ENCODE measurements around the gene PRSS2. TPM values are rescaled to one million over a fixed set of nuclear protein-coding genes. Genes with fewer than 3 reads are reported as not detected.
"Not testable (repeated sequence)": the region's sequence is repeated elsewhere in the genome, so short reads cannot be mapped to it uniquely, and the experiment has no call there.

PRSS2 gene
- total RNA-seq, 3 donors from 2014 or later: not detected

- ATAC-seq (no peak), DNase-seq (no peak)
- no peak overlapping the region for H3K4me3 ChIP-seq
- TF ChIP-seq, protein P1, sequence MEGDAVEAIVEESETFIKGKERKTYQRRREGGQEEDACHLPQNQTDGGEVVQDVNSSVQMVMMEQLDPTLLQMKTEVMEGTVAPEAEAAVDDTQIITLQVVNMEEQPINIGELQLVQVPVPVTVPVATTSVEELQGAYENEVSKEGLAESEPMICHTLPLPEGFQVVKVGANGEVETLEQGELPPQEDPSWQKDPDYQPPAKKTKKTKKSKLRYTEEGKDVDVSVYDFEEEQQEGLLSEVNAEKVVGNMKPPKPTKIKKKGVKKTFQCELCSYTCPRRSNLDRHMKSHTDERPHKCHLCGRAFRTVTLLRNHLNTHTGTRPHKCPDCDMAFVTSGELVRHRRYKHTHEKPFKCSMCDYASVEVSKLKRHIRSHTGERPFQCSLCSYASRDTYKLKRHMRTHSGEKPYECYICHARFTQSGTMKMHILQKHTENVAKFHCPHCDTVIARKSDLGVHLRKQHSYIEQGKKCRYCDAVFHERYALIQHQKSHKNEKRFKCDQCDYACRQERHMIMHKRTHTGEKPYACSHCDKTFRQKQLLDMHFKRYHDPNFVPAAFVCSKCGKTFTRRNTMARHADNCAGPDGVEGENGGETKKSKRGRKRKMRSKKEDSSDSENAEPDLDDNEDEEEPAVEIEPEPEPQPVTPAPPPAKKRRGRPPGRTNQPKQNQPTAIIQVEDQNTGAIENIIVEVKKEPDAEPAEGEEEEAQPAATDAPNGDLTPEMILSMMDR (IDR thresholded peaks at IDR 0.05): no peak
- no peaks in the 10 kb centered on the region for H3K9me3 ChIP-seq
- intact Hi-C loops (cut with DNase I, micrococcal nuclease): no loop called here
- H3K4me1 ChIP-seq (ENCODE audit: low read depth): no peaks in the 10 kb centered on the region
- H3K36me3 ChIP-seq (ENCODE audit: low read depth): no peaks in the 10 kb centered on the region
Observed at GRCh38 chr7:142740786-142741185, 30.0 kb upstream of the PRSS2 start.

DNA sequence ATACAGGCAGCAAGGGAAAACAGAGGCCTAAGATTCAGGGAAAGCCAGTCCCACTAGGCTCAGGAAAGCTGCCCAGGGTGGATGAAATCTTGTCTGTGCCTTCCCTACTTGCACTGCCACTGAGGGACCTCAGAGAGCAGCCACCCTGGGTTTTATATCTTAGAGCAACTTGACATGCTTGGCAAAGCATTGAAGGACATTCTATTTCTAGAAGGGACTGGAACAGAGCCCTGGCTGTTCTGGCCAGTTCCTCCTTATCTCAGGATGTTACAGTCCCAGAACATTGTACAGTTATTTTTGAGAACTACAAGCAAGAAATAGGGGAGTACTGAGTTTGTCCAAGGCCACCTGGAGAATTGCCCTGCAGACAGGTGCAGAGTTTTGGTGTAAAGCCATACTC lies 28.8 kb upstream of the PRSS2 start:
- H3K4me3 ChIP-seq; H3K9me3 ChIP-seq; ATAC-seq; DNase-seq; H3K36me3 ChIP-seq (ENCODE audit: low read depth); H3K4me1 ChIP-seq (ENCODE audit: low read depth); intact Hi-C loops (cut with DNase I, micrococcal nuclease): not testable (repeated sequence)

DNA sequence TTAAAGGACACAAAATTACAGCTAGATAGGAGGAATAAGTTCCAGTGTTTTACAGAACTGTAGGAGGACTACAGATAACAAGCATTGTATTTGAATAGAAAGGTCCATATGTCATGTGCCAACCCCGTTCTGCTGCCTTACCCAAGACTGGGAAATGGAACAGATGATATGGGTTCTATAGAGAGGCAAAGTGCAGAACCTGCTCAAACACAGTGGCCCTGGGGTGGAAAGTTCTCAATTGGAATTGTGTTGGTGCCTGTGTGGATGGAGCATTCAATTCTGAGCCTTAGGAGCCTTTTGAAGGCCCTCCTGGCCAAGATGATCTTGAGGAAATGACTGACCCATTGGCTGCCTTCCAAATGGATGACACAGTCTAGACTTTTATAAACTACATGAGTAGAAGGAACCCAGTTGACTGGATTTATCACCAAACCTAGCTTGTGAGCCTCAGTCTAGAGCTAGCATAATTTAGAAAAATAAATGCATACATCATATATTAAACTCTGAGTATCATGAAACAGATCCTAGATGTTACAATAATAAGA lies 25.6 kb upstream of the PRSS2 start:
- DNase-seq (no peak), ATAC-seq (no peak)
- Histone ChIP-seq H3K4me1 (ENCODE audit: low read depth) (no peaks in the 10 kb centered on the region), H3K9me3 (no peaks in the 10 kb centered on the region), H3K36me3 (ENCODE audit: low read depth) (no peaks in the 10 kb centered on the region), H3K4me3 (no peak overlapping the region)
- TF ChIP-seq, protein P1 (IDR thresholded peaks at IDR 0.05): no peak
- intact Hi-C loops (cut with DNase I, micrococcal nuclease): no loop called here

GRCh38 chr7:142745745-142746144 lies 25.0 kb upstream of the PRSS2 start:
- H3K36me3 ChIP-seq (ENCODE audit: low read depth): no peaks in the 10 kb centered on the region
- no peak for DNase-seq
- TF ChIP-seq, protein P1 (IDR thresholded peaks at IDR 0.05): no peak
- no peaks in the 10 kb centered on the region for H3K4me1 ChIP-seq (ENCODE audit: low read depth)
- no peak for ATAC-seq
- no peak overlapping the region for H3K4me3 ChIP-seq
- intact Hi-C loops (cut with DNase I, micrococcal nuclease): no loop called here
- no peaks in the 10 kb centered on the region for H3K9me3 ChIP-seq

- H3K4me1 ChIP-seq (ENCODE audit: low read depth): no peaks in the 10 kb centered on the region
- TF ChIP-seq, protein P1 (IDR thresholded peaks at IDR 0.05): no peak
- H3K9me3 ChIP-seq: no peaks in the 10 kb centered on the region
- H3K36me3 ChIP-seq (ENCODE audit: low read depth): no peaks in the 10 kb centered on the region
- no peak overlapping the region for H3K4me3 ChIP-seq
- ATAC-seq (no peak), DNase-seq (no peak)
- intact Hi-C loops (cut with DNase I, micrococcal nuclease): no loop called here
Observed at GRCh38 chr7:142746264-142746663, 24.5 kb upstream of the PRSS2 start.

DNA sequence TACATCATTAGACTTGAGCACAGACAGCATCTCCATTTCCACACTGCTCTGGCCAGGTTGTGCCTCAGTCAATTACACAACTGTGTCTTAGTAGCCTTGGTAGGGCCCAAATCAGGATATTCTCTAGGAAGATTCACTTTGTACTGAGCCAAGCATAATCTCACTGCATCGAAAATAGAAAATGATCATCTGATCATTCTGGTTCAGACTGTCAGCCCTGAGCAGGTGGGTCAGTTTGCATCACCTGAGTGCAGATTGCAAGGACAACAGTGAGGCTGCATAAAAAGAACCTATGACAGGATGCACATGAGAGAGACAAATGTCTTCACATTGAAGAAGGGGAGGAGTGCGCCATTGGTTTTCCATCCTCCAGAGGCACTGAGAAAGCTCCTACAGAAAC lies 22.4 kb upstream of the PRSS2 start:
- H3K9me3 ChIP-seq; DNase-seq; H3K36me3 ChIP-seq (ENCODE audit: low read depth); intact Hi-C loops (cut with DNase I, micrococcal nuclease); H3K4me3 ChIP-seq; H3K4me1 ChIP-seq (ENCODE audit: low read depth); ATAC-seq: not testable (repeated sequence)
